Body of pancreas (tissue), 4 donors: ENCODE results near the gene FGF14.

Experiments
- POLR2A ChIP-seq, 3 donors: fragments of 450-650 bp; IDR thresholded peaks; one replicate each; pipeline ENCODE4 v1.6.1; 2016; ENCODE audit warnings: antibody characterized with exemption in 3 of 3, mild to moderate bottlenecking in 2 of 3
- TF ChIP-seq, protein P1 (sequence below), 7 experiments: fragments of 450-650 bp in 4 of 7; fragments of 200-600 bp in 3 of 7; sonication (generic) in 3 of 7; IDR thresholded peaks; one replicate each; pipeline ENCODE4 v1.5.1; 2016 to 2019; ENCODE audit warnings: antibody characterized with exemption in 7 of 7

- TF ChIP-seq, protein P1, sequence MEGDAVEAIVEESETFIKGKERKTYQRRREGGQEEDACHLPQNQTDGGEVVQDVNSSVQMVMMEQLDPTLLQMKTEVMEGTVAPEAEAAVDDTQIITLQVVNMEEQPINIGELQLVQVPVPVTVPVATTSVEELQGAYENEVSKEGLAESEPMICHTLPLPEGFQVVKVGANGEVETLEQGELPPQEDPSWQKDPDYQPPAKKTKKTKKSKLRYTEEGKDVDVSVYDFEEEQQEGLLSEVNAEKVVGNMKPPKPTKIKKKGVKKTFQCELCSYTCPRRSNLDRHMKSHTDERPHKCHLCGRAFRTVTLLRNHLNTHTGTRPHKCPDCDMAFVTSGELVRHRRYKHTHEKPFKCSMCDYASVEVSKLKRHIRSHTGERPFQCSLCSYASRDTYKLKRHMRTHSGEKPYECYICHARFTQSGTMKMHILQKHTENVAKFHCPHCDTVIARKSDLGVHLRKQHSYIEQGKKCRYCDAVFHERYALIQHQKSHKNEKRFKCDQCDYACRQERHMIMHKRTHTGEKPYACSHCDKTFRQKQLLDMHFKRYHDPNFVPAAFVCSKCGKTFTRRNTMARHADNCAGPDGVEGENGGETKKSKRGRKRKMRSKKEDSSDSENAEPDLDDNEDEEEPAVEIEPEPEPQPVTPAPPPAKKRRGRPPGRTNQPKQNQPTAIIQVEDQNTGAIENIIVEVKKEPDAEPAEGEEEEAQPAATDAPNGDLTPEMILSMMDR (IDR thresholded peaks at IDR 0.05): no peak
- no peak for TF ChIP-seq POLR2A (IDR thresholded peaks at IDR 0.05)
These were observed 85.1 kb downstream of the FGF14 start for GRCh38 chr13:102316732-102317131.
